ENCODE measurements around the gene NUP210.
A peak's percentile ranks its signal among the peaks of the same experiment; 100 is the strongest.

Gene NUP210

DNA sequence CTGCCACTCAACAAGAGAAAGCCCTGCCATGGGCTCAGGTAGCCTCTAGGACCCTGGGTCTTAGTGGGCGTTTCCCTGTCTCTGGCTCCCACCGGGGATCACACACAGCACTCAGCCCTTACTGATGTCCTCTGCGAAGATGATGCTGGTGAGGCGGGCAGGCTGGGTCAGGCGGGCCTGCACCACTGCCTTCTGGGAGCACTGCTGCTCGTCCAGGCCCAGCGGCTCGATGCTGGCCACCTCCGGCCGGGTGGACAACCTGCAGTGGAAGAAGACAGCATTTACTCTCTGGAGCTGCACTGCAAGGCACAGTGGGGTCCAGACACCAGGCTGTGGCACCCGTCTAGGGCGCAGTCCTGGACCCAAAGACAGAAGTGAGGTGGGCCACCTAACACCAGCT is 20.5 kb downstream of the NUP210 start:
- Histone ChIP-seq H3K27ac (no peak overlapping the region), H3K9me3 (ENCODE audit: severe bottlenecking) (no peaks in the 10 kb centered on the region), H3K36me3 (peaks cover 34% of the 10 kb centered on the region), H3K27me3 (ENCODE audit: insufficient read depth, low read depth, severe bottlenecking) (no peaks in the 10 kb centered on the region), H3K4me3 (ENCODE audit: low read depth, low read length) (no peak overlapping the region)
- no peak for DNase-seq
- TF ChIP-seq, protein P1, sequence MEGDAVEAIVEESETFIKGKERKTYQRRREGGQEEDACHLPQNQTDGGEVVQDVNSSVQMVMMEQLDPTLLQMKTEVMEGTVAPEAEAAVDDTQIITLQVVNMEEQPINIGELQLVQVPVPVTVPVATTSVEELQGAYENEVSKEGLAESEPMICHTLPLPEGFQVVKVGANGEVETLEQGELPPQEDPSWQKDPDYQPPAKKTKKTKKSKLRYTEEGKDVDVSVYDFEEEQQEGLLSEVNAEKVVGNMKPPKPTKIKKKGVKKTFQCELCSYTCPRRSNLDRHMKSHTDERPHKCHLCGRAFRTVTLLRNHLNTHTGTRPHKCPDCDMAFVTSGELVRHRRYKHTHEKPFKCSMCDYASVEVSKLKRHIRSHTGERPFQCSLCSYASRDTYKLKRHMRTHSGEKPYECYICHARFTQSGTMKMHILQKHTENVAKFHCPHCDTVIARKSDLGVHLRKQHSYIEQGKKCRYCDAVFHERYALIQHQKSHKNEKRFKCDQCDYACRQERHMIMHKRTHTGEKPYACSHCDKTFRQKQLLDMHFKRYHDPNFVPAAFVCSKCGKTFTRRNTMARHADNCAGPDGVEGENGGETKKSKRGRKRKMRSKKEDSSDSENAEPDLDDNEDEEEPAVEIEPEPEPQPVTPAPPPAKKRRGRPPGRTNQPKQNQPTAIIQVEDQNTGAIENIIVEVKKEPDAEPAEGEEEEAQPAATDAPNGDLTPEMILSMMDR (IDR thresholded peaks at IDR 0.05; ENCODE audit: low read depth, low read length), result no peak

DNA sequence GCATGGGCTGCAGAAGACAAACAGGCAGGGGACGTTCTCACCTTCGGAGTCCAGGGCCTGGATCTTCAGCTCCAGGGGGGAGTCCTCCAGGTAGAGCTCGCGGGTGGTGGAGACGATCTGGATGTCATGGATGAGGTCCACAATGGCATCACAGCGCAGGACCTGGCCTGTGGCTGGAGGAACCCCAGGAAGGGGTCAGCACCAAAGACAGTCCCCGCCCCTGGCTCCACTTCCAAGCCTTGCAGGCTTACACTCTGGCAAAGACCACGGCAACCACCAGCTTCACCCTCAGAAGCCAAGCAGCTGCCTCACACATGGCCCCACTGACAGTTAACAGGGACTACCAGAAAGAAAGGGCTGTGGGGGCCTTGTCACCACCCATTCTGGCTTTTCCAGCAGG is 22.8 kb downstream of the NUP210 start:
- no peaks in the 10 kb centered on the region for H3K27me3 ChIP-seq (ENCODE audit: insufficient read depth, low read depth, severe bottlenecking)
- H3K4me3 ChIP-seq (ENCODE audit: low read depth, low read length), result no peak overlapping the region
- H3K27ac ChIP-seq, result no peak overlapping the region
- TF ChIP-seq, protein P1 (IDR thresholded peaks at IDR 0.05; ENCODE audit: low read depth, low read length), result no peak
- peaks cover 52% of the 10 kb centered on the region for H3K36me3 ChIP-seq
- no peak for DNase-seq
- H3K9me3 ChIP-seq (ENCODE audit: severe bottlenecking), result no peaks in the 10 kb centered on the region

DNA sequence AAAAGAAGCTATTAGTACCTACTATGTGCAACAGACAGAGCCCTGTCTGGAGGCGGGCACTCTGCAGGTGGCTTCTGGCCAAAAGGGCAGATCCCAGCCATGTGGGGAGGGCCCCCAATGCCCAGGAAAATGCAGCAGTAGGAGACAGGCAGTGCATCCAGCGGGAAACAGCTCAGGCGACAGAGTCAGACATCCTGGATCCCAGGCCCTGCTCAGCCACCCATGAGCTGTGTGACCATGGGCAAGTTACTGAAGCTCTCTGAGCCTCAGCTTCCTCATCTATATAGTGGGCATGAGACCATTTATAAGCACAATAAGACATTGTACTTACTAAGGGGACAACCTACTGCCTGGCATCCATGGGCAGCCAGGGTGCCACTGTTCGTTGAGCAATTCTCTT is 25.8 kb downstream of the NUP210 start:
- TF ChIP-seq, protein P1 (IDR thresholded peaks at IDR 0.05; ENCODE audit: low read depth, low read length), result no peak
- Histone ChIP-seq H3K36me3 (peaks cover 72% of the 10 kb centered on the region), H3K27me3 (ENCODE audit: insufficient read depth, low read depth, severe bottlenecking) (no peaks in the 10 kb centered on the region), H3K27ac (no peak overlapping the region), H3K9me3 (ENCODE audit: severe bottlenecking) (no peaks in the 10 kb centered on the region), H3K4me3 (ENCODE audit: low read depth, low read length) (no peak overlapping the region)
- no peak for DNase-seq

DNA sequence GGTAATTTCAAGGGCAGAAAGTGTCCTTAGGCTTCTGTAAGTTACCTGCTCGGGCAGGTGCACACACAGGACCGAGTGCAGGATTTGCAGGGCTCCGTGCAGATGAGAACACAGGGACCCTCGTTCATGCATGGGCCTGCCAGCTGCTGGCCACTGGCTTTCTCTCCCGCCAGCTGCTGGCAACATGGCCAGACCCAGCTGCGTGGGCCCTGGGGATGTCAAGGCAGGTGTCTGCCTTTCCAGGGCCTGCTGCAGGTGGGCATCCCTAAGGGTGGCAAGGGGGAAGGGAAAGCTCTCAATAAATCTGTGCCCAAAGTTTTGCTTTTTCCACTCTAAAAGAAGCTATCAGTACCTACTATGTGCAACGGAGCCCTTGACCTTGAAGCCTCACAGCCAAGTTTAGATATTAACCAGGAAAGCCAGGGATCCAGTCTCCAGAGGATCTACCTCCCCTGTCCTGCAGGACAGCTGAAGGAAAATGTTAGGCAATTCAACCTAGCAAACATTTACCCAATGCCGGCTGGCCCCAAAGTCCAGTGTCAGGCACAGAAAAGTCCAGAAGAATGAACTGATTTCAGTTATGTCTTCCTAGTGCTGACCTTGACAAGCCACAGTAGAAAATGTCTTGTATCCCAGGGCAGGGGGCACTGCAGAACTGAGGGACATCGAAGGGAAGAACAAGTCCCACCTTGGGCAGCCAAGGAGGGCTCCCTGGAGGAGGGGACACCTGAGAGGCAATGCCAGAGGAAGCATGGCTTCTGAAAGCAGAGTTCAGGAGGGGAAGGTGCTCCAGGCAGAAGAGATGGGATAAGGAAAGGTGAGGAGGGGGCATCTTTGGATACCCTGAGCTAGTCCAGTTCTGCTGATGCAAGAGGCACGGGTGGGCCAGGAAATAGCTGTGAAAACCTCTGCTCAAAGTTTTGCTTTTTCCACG is 26.4 kb downstream of the NUP210 start:
- Histone ChIP-seq H3K27me3 (ENCODE audit: insufficient read depth, low read depth, severe bottlenecking) (no peaks in the 10 kb centered on the region), H3K36me3 (peaks cover 77% of the 10 kb centered on the region), H3K4me3 (ENCODE audit: low read depth, low read length) (no peak overlapping the region), H3K9me3 (ENCODE audit: severe bottlenecking) (no peaks in the 10 kb centered on the region), H3K27ac (no peak overlapping the region)
- no peak for DNase-seq
- TF ChIP-seq, protein P1 (IDR thresholded peaks at IDR 0.05; ENCODE audit: low read depth, low read length), result no peak

DNA sequence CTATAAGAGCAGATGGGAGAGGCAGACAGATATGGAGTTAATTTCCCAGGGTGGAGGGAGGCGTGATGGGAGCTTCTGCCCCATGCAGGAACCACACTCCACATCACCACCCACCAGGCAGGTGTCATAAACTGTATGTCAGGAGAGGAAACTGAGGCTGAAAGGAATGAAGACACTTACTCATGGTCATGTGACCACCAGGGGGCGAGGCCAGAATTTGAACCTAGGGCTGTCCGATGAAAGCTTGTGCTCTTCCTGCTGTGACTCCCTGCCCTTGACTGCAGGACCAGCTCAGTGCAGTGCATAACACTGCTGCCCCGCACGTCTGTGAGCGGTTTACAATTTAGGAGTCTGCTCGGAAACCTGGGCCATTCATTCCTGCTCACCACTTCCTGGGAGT is 28.8 kb downstream of the NUP210 start:
- H3K27ac ChIP-seq, result no peak overlapping the region
- peaks cover 85% of the 10 kb centered on the region for H3K36me3 ChIP-seq
- TF ChIP-seq, protein P1 (IDR thresholded peaks at IDR 0.05; ENCODE audit: low read depth, low read length), result peak; percentile 43
- H3K27me3 ChIP-seq (ENCODE audit: insufficient read depth, low read depth, severe bottlenecking), result no peaks in the 10 kb centered on the region
- H3K4me3 ChIP-seq (ENCODE audit: low read depth, low read length), result no peak overlapping the region
- DNase-seq, result no peak
- no peaks in the 10 kb centered on the region for H3K9me3 ChIP-seq (ENCODE audit: severe bottlenecking)
